HFFc6 (cell line): Measurements from ENCODE around the gene TNS3. TPM values are rescaled to one million over a fixed set of nuclear protein-coding genes. Genes with fewer than 3 reads are reported as not detected.

Experiments used
- DNase-seq: peaks from one replicate; pipeline ENCODE4 v3.0.0-alpha.2; 2018
- H3K27ac Mint-ChIP-seq: 2 replicates; pipeline ENCODE4 v1.8.0; 2020; ENCODE audit warnings: mild to moderate bottlenecking, mixed read lengths
- H3K27me3 Mint-ChIP-seq: 2 replicates; pipeline ENCODE4 v1.8.0; 2021; ENCODE audit warnings: mild to moderate bottlenecking, moderate library complexity, mixed read lengths; ENCODE audit not compliant: insufficient read depth
- H3K36me3 Mint-ChIP-seq: 2 replicates; pipeline ENCODE4 v1.8.0; 2021; ENCODE audit warnings: low read depth, mixed read lengths
- H3K4me1 Mint-ChIP-seq: 2 replicates; pipeline ENCODE4 v1.8.0; 2020; ENCODE audit warnings: low read depth, mixed read lengths
- H3K4me3 Mint-ChIP-seq: 2 replicates; pipeline ENCODE4 v1.8.0; 2020; ENCODE audit warnings: mild to moderate bottlenecking, moderate library complexity, mixed read lengths
- H3K9me3 Mint-ChIP-seq: 2 replicates; pipeline ENCODE4 v1.8.0; 2020; ENCODE audit warnings: mild to moderate bottlenecking, mixed read lengths
- total RNA-seq, 6 experiments: library from RNA; stranded (reverse); fragmentation: NEBNext Ultra II Directional; extraction: Animal tissue kit (Norgen Biotek cat#: 25700); gene quantifications; 2 replicates in 1 of 6; 3 replicates in 5 of 6; pipeline ENCODE4 v1.2.3, GENCODE V29; 2021
- TF ChIP-seq, protein P1 (sequence below): fragments of 200-600 bp; sonication (generic); IDR thresholded peaks from 2 replicates; pipeline ENCODE4 v1.5.0; 2021; ENCODE audit warnings: antibody characterized with exemption, mild to moderate bottlenecking

Gene TNS3
- total RNA-seq, 6 experiments from 2014 or later: 50.8 to 77.0 (median 67.8) TPM

DNA sequence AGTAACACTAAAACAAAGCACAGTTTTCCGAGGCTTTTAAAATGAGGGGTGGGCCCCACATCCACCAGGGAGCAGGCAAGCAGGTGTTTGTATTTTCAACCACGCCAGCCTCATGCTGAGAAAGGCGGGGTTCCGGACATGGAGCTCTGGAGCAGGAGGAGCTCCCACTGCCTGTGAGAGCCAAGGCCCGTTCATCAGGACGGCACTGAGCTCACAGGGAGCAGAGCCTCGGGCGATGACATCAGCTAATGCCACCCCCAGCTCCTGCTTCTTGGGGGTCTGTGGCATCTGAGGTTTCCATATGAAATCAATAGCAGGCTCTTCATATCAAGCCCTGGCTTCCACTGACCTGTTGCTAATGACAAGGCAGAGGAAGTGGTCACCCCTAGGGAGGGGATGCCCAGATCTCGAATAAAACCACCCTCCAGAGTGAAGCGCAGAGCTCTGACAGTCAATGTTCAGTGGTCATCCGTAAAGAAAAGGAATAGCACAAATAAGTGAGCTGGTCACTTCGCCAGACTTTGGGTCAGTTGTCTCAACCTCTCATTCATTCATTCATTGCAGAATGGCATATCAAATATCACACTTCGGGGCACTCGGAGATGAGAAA is 89.1 kb downstream of the TNS3 start:
- peaks cover 4% of the 10 kb centered on the region for H3K27me3 Mint-ChIP-seq
- TF ChIP-seq, protein P1, sequence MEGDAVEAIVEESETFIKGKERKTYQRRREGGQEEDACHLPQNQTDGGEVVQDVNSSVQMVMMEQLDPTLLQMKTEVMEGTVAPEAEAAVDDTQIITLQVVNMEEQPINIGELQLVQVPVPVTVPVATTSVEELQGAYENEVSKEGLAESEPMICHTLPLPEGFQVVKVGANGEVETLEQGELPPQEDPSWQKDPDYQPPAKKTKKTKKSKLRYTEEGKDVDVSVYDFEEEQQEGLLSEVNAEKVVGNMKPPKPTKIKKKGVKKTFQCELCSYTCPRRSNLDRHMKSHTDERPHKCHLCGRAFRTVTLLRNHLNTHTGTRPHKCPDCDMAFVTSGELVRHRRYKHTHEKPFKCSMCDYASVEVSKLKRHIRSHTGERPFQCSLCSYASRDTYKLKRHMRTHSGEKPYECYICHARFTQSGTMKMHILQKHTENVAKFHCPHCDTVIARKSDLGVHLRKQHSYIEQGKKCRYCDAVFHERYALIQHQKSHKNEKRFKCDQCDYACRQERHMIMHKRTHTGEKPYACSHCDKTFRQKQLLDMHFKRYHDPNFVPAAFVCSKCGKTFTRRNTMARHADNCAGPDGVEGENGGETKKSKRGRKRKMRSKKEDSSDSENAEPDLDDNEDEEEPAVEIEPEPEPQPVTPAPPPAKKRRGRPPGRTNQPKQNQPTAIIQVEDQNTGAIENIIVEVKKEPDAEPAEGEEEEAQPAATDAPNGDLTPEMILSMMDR: no peak
- no peaks in the 10 kb centered on the region for H3K9me3 Mint-ChIP-seq
- H3K27ac Mint-ChIP-seq: no peak overlapping the region; the same call in 1 of the 2 replicates
- H3K4me1 Mint-ChIP-seq: peaks cover 41% of the 10 kb centered on the region
- DNase-seq: no peak
- peaks cover 19% of the 10 kb centered on the region for H3K36me3 Mint-ChIP-seq
- H3K4me3 Mint-ChIP-seq: no peak overlapping the region

DNA sequence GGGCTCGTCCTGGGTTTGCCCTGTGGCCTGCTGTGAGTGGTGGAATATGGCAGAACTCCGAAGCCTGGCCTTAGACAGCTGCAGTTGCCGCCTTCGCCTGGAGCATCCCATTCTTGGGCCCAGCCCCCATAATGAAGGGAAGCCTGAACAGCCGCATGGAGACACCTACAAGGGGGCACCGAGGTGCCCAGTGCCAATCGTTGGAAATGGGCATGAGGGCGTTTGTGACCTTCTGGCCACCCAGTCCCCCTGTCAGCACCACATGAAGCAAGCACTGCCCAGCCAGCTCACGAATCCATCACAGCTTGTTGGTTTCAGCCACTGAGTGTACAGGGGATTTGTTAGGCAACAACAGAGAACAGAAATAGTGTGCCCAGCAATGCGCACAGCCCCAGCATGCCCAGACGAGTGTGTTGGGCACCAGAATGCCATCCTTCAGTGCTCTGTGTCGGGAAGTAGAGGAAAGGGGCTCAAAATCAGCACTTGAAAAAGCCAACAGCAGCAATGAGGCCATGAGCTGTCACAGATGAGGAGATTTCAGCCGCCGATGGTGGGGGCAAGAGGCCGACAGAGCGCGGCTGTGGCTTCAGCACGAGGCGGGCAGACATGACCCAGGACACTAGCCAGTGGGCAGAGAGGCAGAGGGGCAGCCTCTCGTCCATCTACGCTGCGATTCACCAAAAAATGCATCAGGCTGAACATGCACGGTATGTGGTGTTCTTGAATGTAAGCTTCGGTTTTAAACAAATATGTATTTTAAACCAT is 91.2 kb downstream of the TNS3 start:
- Mint-ChIP-seq H3K27ac (no peak overlapping the region), H3K4me3 (no peak overlapping the region), H3K4me1 (peaks cover 29% of the 10 kb centered on the region), H3K27me3 (peaks cover 4% of the 10 kb centered on the region), H3K9me3 (no peaks in the 10 kb centered on the region), H3K36me3 (peaks cover 7% of the 10 kb centered on the region; the same call in 1 of the 2 replicates)
- DNase-seq: no peak
- TF ChIP-seq, protein P1: no peak

DNA sequence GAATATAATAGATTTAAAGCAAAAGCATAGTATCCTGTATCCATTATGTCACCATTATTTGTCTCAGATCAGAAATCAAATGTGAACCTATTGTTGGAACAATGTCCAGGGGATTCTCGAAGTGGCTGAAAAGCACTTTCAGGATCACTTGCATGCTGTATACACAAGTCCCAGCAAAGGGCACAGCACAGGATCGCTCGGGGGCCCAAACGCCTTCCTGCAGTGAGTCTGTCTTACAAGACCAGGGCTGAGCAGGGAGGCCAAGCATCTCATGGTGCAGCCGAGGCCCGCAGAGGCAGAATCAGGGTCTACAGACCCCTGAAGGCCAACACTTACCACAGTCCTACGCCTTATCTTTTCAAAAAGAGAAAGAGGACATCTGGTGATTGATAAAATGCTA is 92.3 kb downstream of the TNS3 start:
- TF ChIP-seq, protein P1: no peak
- H3K36me3 Mint-ChIP-seq: 0 out of 2 replicates have a peak, but pooled peaks cover 5% of the 10 kb centered on the region
- H3K27ac Mint-ChIP-seq: no peak overlapping the region
- no peaks in the 10 kb centered on the region for H3K9me3 Mint-ChIP-seq
- H3K4me1 Mint-ChIP-seq: peaks cover 23% of the 10 kb centered on the region
- H3K27me3 Mint-ChIP-seq: peaks cover 4% of the 10 kb centered on the region
- no peak overlapping the region for H3K4me3 Mint-ChIP-seq
- no peak for DNase-seq

DNA sequence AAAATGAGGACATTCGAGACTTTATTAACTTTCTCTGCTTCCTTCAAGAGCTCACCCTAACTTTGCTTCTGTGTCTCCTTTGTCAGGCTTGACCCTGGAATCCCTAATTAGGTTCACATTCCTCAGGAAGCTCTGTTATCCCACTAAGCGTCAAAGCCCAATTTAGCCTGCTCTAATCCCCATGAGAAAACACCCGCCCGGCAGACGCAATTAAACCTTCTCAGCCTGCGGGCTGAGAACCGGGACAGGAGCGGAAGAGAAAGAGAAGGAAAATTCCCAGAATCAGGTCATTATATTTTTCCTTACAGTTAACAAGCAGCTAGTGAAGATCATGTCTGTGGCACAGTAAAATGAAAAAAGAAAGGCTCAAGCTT is 93.0 kb downstream of the TNS3 start:
- Mint-ChIP-seq H3K36me3 (0 out of 2 replicates have a peak, but pooled peaks cover 3% of the 10 kb centered on the region), H3K9me3 (no peaks in the 10 kb centered on the region), H3K27me3 (peaks cover 4% of the 10 kb centered on the region), H3K27ac (no peak overlapping the region), H3K4me3 (no peak overlapping the region), H3K4me1 (peaks cover 19% of the 10 kb centered on the region)
- no peak for DNase-seq
- TF ChIP-seq, protein P1: no peak

DNA sequence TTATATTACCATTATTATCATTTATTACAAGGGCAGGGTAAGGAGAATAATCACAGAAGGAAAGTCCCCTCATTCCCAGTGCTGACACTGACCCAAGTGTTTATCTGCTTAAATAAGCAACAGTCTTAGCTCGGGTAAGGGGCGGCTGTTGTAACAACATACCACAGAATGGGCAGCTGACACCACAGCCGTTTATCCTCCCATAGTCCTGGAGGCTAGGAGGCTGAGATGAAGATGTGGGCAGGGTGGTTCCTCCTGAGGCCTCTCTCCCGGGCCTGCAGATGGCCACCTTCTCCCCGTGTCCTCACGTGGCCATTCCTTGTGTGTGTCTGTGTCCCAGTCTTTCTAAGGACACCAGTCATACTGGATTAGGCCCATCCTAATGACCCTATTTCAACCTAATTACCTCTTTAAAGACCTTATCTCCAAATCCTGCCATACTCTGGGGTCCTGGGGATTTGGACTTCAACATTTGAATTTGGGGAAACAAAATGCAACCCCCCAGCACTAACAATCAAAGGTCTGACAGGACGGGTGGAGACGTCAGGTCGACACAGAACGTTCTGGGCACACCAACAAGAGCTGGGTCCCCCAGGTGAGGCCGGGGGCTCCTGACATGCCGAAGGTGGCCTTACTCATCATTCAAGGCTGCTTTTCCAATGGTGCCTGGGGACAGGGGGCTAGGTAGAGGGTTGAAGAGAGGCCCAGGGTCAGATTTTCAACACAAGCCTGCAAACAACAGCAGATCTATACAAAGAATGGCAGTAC is 93.5 kb downstream of the TNS3 start:
- H3K27ac Mint-ChIP-seq: no peak overlapping the region
- H3K36me3 Mint-ChIP-seq: no peaks in the 10 kb centered on the region
- H3K9me3 Mint-ChIP-seq: no peaks in the 10 kb centered on the region
- H3K27me3 Mint-ChIP-seq: peaks cover 4% of the 10 kb centered on the region
- TF ChIP-seq, protein P1: no peak
- DNase-seq: no peak
- no peak overlapping the region for H3K4me3 Mint-ChIP-seq
- H3K4me1 Mint-ChIP-seq: peaks cover 21% of the 10 kb centered on the region
